HepG2 (cell line): ENCODE data around the gene RHBDL3.

Experiments
- ATF6 ChIP-seq: sonication (generic); formaldehyde crosslinking; conservative IDR thresholded peaks from 2 replicates; pipeline ENCODE4 v1.4.0; 2020; ENCODE audit warnings: missing genetic modification reagents
- BRCA1 ChIP-seq: sonication (generic); formaldehyde crosslinking; IDR thresholded peaks from 2 replicates; pipeline ENCODE4 v1.4.0; 2020; ENCODE audit warnings: missing genetic modification reagents
- CTCF ChIP-seq: sonication (generic); formaldehyde crosslinking; IDR thresholded peaks from 2 replicates; pipeline ENCODE4 v1.5.0; 2020; ENCODE audit warnings: mild to moderate bottlenecking, missing genetic modification reagents, moderate library complexity
- ESRRA ChIP-seq: sonication (generic); formaldehyde crosslinking; IDR thresholded peaks from 2 replicates; pipeline ENCODE4 v1.5.1; 2020; ENCODE audit warnings: mild to moderate bottlenecking, low read depth, missing genetic modification reagents
- NFATC3 ChIP-seq: sonication (generic); formaldehyde crosslinking; IDR thresholded peaks from 2 replicates; pipeline ENCODE4 v1.5.1; 2020; ENCODE audit warnings: mild to moderate bottlenecking, missing genetic modification reagents
- NFKB2 ChIP-seq: sonication (generic); formaldehyde crosslinking; IDR thresholded peaks from 2 replicates; pipeline ENCODE4 v1.4.0; 2020; ENCODE audit warnings: missing genetic modification reagents, borderline replicate concordance
- POLR2AphosphoS5 ChIP-seq: IDR thresholded peaks from 2 replicates; pipeline ENCODE4 v1.6.1; 2012; ENCODE audit warnings: low read depth, low read length
- PTBP1 ChIP-seq: fragments of 200-400 bp; formaldehyde crosslinking; IDR thresholded peaks from 2 replicates; pipeline ENCODE4 v1.6.1; 2018; ENCODE audit warnings: low read length, low read depth; ENCODE audit not compliant: poor library complexity, severe bottlenecking
- RBM39 ChIP-seq: fragments of 200-400 bp; formaldehyde crosslinking; IDR thresholded peaks from one replicate; pipeline ENCODE4 v1.6.1; 2018; ENCODE audit warnings: antibody characterized with exemption, mild to moderate bottlenecking, low read depth, low read length; ENCODE audit not compliant: poor library complexity, severe bottlenecking
- ZFX ChIP-seq: sonication (generic); formaldehyde crosslinking; IDR thresholded peaks from 2 replicates; pipeline ENCODE4 v1.4.0; 2020; ENCODE audit warnings: mild to moderate bottlenecking, low read depth, missing genetic modification reagents, moderate library complexity
- ZNF549 ChIP-seq: sonication (generic); formaldehyde crosslinking; IDR thresholded peaks from 2 replicates; pipeline ENCODE4 v1.5.0; 2020; ENCODE audit warnings: missing genetic modification reagents
- ZNF687 ChIP-seq: sonication (generic); formaldehyde crosslinking; IDR thresholded peaks from 2 replicates; pipeline ENCODE4 v1.5.1; 2020; ENCODE audit warnings: mild to moderate bottlenecking, missing genetic modification reagents, moderate library complexity
- ZNF777 ChIP-seq: sonication (generic); formaldehyde crosslinking; IDR thresholded peaks from 2 replicates; pipeline ENCODE4 v1.4.0; 2020; ENCODE audit warnings: missing genetic modification reagents

GRCh38 chr17:32276171-32276601 lies 10.6 kb downstream of the RHBDL3 start:
- TF ChIP-seq ESRRA (CRISPR knock-in tag) (no peak), ZNF687 (no peak), RBM39 (no peak), NFKB2 (no peak), PTBP1 (no peak), ZNF549 (no peak), POLR2AphosphoS5 (no peak), ZFX (CRISPR knock-in tag) (no peak), ZNF777 (CRISPR knock-in tag) (no peak), NFATC3 (CRISPR knock-in tag) (no peak), ATF6 (CRISPR knock-in tag) (no peak), BRCA1 (CRISPR knock-in tag) (no peak), CTCF (CRISPR knock-in tag) (no peak)
